CD4-positive, alpha-beta T cell treated with Interleukin-12 subunit alpha and Interleukin-12 subunit beta, for 1 hour (primary cell): ENCODE results near the gene INPP5F.

Experiments used
- DNase-seq: peaks from one replicate; pipeline ENCODE4 v3.0.0-alpha.2; 2020

Gene INPP5F

GRCh38 chr10:119872860-119873681 lies 147.2 kb downstream of the INPP5F start:
- peak; percentile 92 for DNase-seq

GRCh38 chr10:119878524-119878923 lies 152.7 kb downstream of the INPP5F start:
- no peak for DNase-seq
